Endothelial cell of umbilical vein (primary cell): ENCODE measurements around the gene TMEM200B. TPM values are rescaled to one million over a fixed set of nuclear protein-coding genes. Genes with fewer than 3 reads are reported as not detected.

Experiments used
- BruUV-seq: library from RNA; stranded (reverse); fragments of 400-500 nt; replicated peaks from 2 replicates; lab custom pipeline; 2021; lab: Mats Ljungman, UMichigan
- CTCF ChIA-PET: fragments of 300-600, 350-600 bp; sonication (Branson Sonifier 250); formaldehyde crosslinking; loops from one replicate; lab custom pipeline; 2021; ENCODE audit warnings: antibody characterized with exemption, inconsistent platforms; lab: Charles Lee
- POLR2A ChIA-PET: fragments of 300-600, 350-600 bp; sonication (Branson Sonifier 250); formaldehyde crosslinking; loops from one replicate; lab custom pipeline; 2021; ENCODE audit warnings: antibody characterized with exemption, inconsistent platforms; lab: Charles Lee
- DNase-seq: peaks from one replicate; pipeline ENCODE4 v3.0.0-alpha.2; 2011; ENCODE audit warnings: low read depth, low spot score
- FAIRE-seq: peaks from 2 replicates; lab custom pipeline; 2011; peaks lifted over from hg19 to GRCh38; lab: Jason Lieb, UNC
- H2AFZ ChIP-seq: 2 replicates; pipeline ENCODE4 v1.6.0; 2012; ENCODE audit warnings: low read depth, low read length, control low read depth, inconsistent platforms
- H3K27ac ChIP-seq: 2 replicates; pipeline ENCODE4 v1.5.1; 2011; ENCODE audit warnings: low read depth, mild to moderate bottlenecking, control low read depth, low read length, moderate library complexity; ENCODE audit not compliant: insufficient read depth
- H3K27me3 ChIP-seq, 2 experiments: 2 replicates each; pipeline versions ENCODE4 v1.6.0 to v1.6.1; 2011; ENCODE audit warnings: low read length in 2 of 2, mixed read lengths in 1 of 2; ENCODE audit not compliant: control insufficient read depth in 2 of 2, insufficient read depth in 2 of 2
- H3K36me3 ChIP-seq, 2 experiments: 2 replicates in 1 of 2; 3 replicates in 1 of 2; pipeline ENCODE4 v1.5.1; 2011; ENCODE audit warnings: low read length in 2 of 2, mild to moderate bottlenecking in 1 of 2, moderate library complexity in 1 of 2; ENCODE audit not compliant: control insufficient read depth in 2 of 2, insufficient read depth in 2 of 2; ENCODE audit errors: extremely low read depth in 1 of 2
- H3K4me1 ChIP-seq: 3 replicates; pipeline ENCODE4 v1.5.1; 2011; ENCODE audit warnings: mild to moderate bottlenecking, low read length; ENCODE audit not compliant: control insufficient read depth, insufficient read depth; ENCODE audit errors: extremely low read depth
- H3K4me2 ChIP-seq: 2 replicates; pipeline ENCODE4 v1.6.1; 2011; ENCODE audit warnings: low read length, control low read depth, mixed read lengths; ENCODE audit not compliant: insufficient read depth
- H3K4me3 ChIP-seq, 3 experiments: fragments of 200-600 bp in 1 of 3; sonication (generic), shearing (Covaris generic) in 1 of 3; replicated peaks in 1 of 3; 2 replicates each; pipeline ENCODE4 v1.5.1; 2011 to 2016; ENCODE audit warnings: control low read depth in 3 of 3, low read length in 3 of 3, mild to moderate bottlenecking in 2 of 3, inconsistent platforms in 1 of 3, low read depth in 1 of 3, moderate library complexity in 1 of 3; ENCODE audit not compliant: insufficient read depth in 1 of 3
- H3K79me2 ChIP-seq: 2 replicates; pipeline ENCODE4 v1.6.0; 2012; ENCODE audit warnings: low read length, inconsistent platforms; ENCODE audit not compliant: control insufficient read depth, insufficient read depth
- H3K9ac ChIP-seq: replicated peaks from 2 replicates; pipeline ENCODE3; 2011; ENCODE audit warnings: low read length, control low read depth; ENCODE audit not compliant: insufficient read depth; ENCODE audit errors: extremely low read depth
- H3K9me1 ChIP-seq: replicated peaks from 3 replicates; pipeline ENCODE4 v1.6.0; 2011; ENCODE audit warnings: mild to moderate bottlenecking, low read length; ENCODE audit not compliant: control insufficient read depth, insufficient read depth; ENCODE audit errors: extremely low read depth
- H3K9me3 ChIP-seq: replicated peaks from 2 replicates; pipeline ENCODE4 v1.5.1; 2012; ENCODE audit warnings: low read length, inconsistent platforms; ENCODE audit not compliant: control insufficient read depth, insufficient read depth
- H4K20me1 ChIP-seq: replicated peaks from 2 replicates; pipeline ENCODE3; 2011; ENCODE audit warnings: mild to moderate bottlenecking, low read length; ENCODE audit not compliant: control insufficient read depth, insufficient read depth; ENCODE audit errors: extremely low read depth
- CTCF ChIP-seq, 2 donors: IDR thresholded peaks; 1 replicate in 1 of 2; 2 replicates in 1 of 2; pipeline ENCODE4 v1.5.1; 2011; ENCODE audit warnings: low read length in 2 of 2, mild to moderate bottlenecking in 2 of 2, moderate library complexity in 2 of 2, control low read depth in 1 of 2, inconsistent platforms in 1 of 2, low read depth in 1 of 2; ENCODE audit not compliant: insufficient read depth in 1 of 2; ENCODE audit errors: extremely low read depth in 1 of 2
- FOS ChIP-seq: IDR thresholded peaks from 2 replicates; pipeline ENCODE4 v1.6.1; 2011; ENCODE audit warnings: mild to moderate bottlenecking, low read length, moderate library complexity, borderline replicate concordance; ENCODE audit not compliant: insufficient read depth
- MAX ChIP-seq: IDR thresholded peaks from 2 replicates; pipeline ENCODE4 v1.6.1; 2011; ENCODE audit not compliant: insufficient read depth, insufficient read length
- MYC ChIP-seq: IDR thresholded peaks from one replicate; pipeline ENCODE4 v1.6.1; 2011; ENCODE audit warnings: mild to moderate bottlenecking, low read depth, low read length
- POLR2AphosphoS5 ChIP-seq: IDR thresholded peaks from 2 replicates; pipeline ENCODE4 v1.6.1; 2012; ENCODE audit warnings: low read depth, mild to moderate bottlenecking, control low read depth, low read length, moderate library complexity; ENCODE audit not compliant: insufficient read depth
- dilution Hi-C: fragments of 300-500 bp; cut with MboI; formaldehyde crosslinking; loops from one replicate; pipeline ENCODE4 v1.15.0; 2019; ENCODE audit warnings: low sequenced_read_pairs; ENCODE audit not compliant: extremely low pct_ligation_motif_present
- intact Hi-C: fragments of 100-400 bp; cut with micrococcal nuclease; formaldehyde crosslinking; loops from one replicate; pipeline ENCODE4 v1.10.0; 2022
- polyA plus RNA-seq, 4 experiments: library from polyadenylated mRNA; depleted of rRNA in 3 of 4; stranded (reverse) in 3 of 4; unstranded in 1 of 4; fragments of >200 nt; gene quantifications; 2 replicates each; pipeline versions ENCODE4 v1.2.1 to v1.2.3, GENCODE V29; 2011 to 2012; ENCODE audit warnings: missing spikeins in 1 of 4
- total RNA-seq: library from RNA; stranded (reverse); gene quantifications from 2 replicates; pipeline ENCODE4 v1.2.3, GENCODE V29; 2021

TMEM200B gene
- total and polyA plus RNA-seq, 2 donors (not counting 3 experiments of a cell fraction or from before 2014, with no cell fraction given) = 0.72 to 1.6 TPM

GRCh38 chr1:29100487-29100886, 23.2 kb downstream of the TMEM200B start:
- Histone ChIP-seq H3K9me1 (no peaks in the 10 kb centered on the region), H3K27ac (no peak overlapping the region), H2AFZ (no peak overlapping the region), H3K79me2 (no peaks in the 10 kb centered on the region), H4K20me1 (no peaks in the 10 kb centered on the region), H3K4me3 (no peak overlapping the region), H3K9ac (no peak overlapping the region), H3K36me3 (no peaks in the 10 kb centered on the region), H3K4me1 (no peaks in the 10 kb centered on the region), H3K9me3 (no peaks in the 10 kb centered on the region), H3K4me2 (no peak overlapping the region), H3K27me3 (no peaks in the 10 kb centered on the region)
- FAIRE-seq (no peak), DNase-seq (no peak)
- ChIA-PET POLR2A (no interaction called here), CTCF (no interaction called here)
- TF ChIP-seq POLR2AphosphoS5 = no peak
- no TSS peak for BruUV-seq
- intact Hi-C loops = no loop called here
- dilution Hi-C loops = no loop called here

- Histone ChIP-seq H2AFZ (no peak overlapping the region), H3K4me2 (no peak overlapping the region), H3K36me3 (no peaks in the 10 kb centered on the region), H3K4me3 (no peak overlapping the region), H3K9ac (no peak overlapping the region), H3K27me3 (no peaks in the 10 kb centered on the region), H3K79me2 (no peaks in the 10 kb centered on the region), H3K9me3 (no peaks in the 10 kb centered on the region), H3K27ac (no peak overlapping the region), H3K9me1 (no peaks in the 10 kb centered on the region), H3K4me1 (no peaks in the 10 kb centered on the region), H4K20me1 (no peaks in the 10 kb centered on the region)
- intact Hi-C loops (no loop called here), dilution Hi-C loops (no loop called here)
- DNase-seq (no peak), FAIRE-seq (no peak)
- POLR2A ChIA-PET = no interaction called here
- BruUV-seq = no TSS peak
- TF ChIP-seq MYC (no peak), POLR2AphosphoS5 (no peak), CTCF (IDR thresholded peaks at IDR 0.05; ENCODE audit: extremely low read depth in 1 of 2, insufficient read depth in 1 of 2, low read depth in 1 of 2, low read length in 2 of 2) (no peak), MAX (no peak), FOS (no peak)
- CTCF ChIA-PET = no interaction called here
These were observed 24.4 kb downstream of the TMEM200B start for GRCh38 chr1:29099286-29099685.
